ENCODE data around the gene RYK. TPM values are rescaled to one million over a fixed set of nuclear protein-coding genes. Genes with fewer than 3 reads are reported as not detected.

RYK gene
- total RNA-seq, 1 experiment from 2014 or later = 55.2 TPM

GRCh38 chr3:134236505-134237170 lies 14.0 kb downstream of the RYK start:
- TF ChIP-seq TCF7L2 (IDR thresholded peaks at IDR 0.05; ENCODE audit: borderline replicate concordance, extremely low read depth, insufficient read depth, insufficient read length) (no peak), ZNF274 (IDR thresholded peaks at IDR 0.05; ENCODE audit: low read depth, low read length) (no peak), POLR2AphosphoS5 (IDR thresholded peaks at IDR 0.05; ENCODE audit: low read depth, low read length) (no peak), ZFX (IDR thresholded peaks at IDR 0.05) (no peak), SRF (IDR thresholded peaks at IDR 0.05; ENCODE audit: low read depth) (no peak), JUND (IDR thresholded peaks at IDR 0.05) (no peak), EZH2 (IDR thresholded peaks at IDR 0.05) (no peak), EGR1 (IDR thresholded peaks at IDR 0.05; ENCODE audit: low read depth) (no peak), CTCF (IDR thresholded peaks at IDR 0.05 in 2 of 3, conservative IDR thresholded peaks at IDR 0.05 in 1 of 3; ENCODE audit: borderline replicate concordance in 1 of 3, insufficient read depth in 1 of 3, low read depth in 2 of 3, low read length in 2 of 3) (no peak), ZBTB33 (IDR thresholded peaks at IDR 0.05; ENCODE audit: extremely low read depth, insufficient replicate concordance, low read length) (no peak), RAD21 (IDR thresholded peaks at IDR 0.05; ENCODE audit: low read depth) (no peak)
- H3K9ac ChIP-seq (ENCODE audit: low read length) = no peak overlapping the region
- intact Hi-C loops (cut with micrococcal nuclease) = no loop called here

More at GRCh38 chr3:134236505-134237170, 14.0 kb downstream of the RYK start:
- Histone ChIP-seq H3K36me3 (ENCODE audit: control insufficient read depth in 1 of 2, insufficient read depth in 2 of 2, low read length in 2 of 2) (no peaks in the 10 kb centered on the region), H3K4me3 (replicated peaks in 1 of 2; ENCODE audit: low read depth in 1 of 2, low read length in 2 of 2) (no peak overlapping the region), H3K27ac (ENCODE audit: low read depth, low read length) (no peak overlapping the region), H3K79me2 (ENCODE audit: insufficient read depth, low read length) (peaks cover 100% of the 10 kb centered on the region), H3K4me2 (ENCODE audit: low read length) (no peak overlapping the region), H3K27me3 (ENCODE audit: insufficient read depth, low read length) (no peaks in the 10 kb centered on the region), H3K9me2 (ENCODE audit: insufficient read depth) (no peaks in the 10 kb centered on the region), H3K4me1 (ENCODE audit: control insufficient read depth in 1 of 2, insufficient read depth in 2 of 2, low read length in 2 of 2) (peaks cover 2 to 16% of the 10 kb centered on the region in 2 experiments), H2AFZ (ENCODE audit: low read depth, low read length, poor library complexity, severe bottlenecking) (no peak overlapping the region), H4K20me1 (ENCODE audit: insufficient read depth) (peaks cover 25% of the 10 kb centered on the region; the same call in 1 of the 2 replicates), H3K9me3 (ENCODE audit: control insufficient read depth in 1 of 2, insufficient read depth in 1 of 2, low read depth in 1 of 2, low read length in 2 of 2) (no peaks in the 10 kb centered on the region)
- POLR2A ChIA-PET = no interaction called here
- CTCF ChIA-PET = interaction anchor here (1.1 to 1.6 kb wide), 2 partner anchors 11 to 25 kb away, joined by 3 to 4 read pairs; no protein-coding TSS in a partner anchor
- no peak for DNase-seq (ENCODE audit: low read depth, low spot score)
- ATAC-seq = no peak
- BruUV-seq (replicated peaks) = no TSS peak
- RAD21 ChIA-PET (ENCODE audit: low non-redundant PET in 1 of 2, low total read pairs in 2 of 2, uncharacterized antibody in 2 of 2, unreplicated experiment in 2 of 2) = no interaction called here

Data from HCT116 (cell line).